GM12873 (cell line): ENCODE results near the gene MOGAT3.

ENCODE experiments used
- TF ChIP-seq, protein P1 (sequence below): IDR thresholded peaks from 2 replicates; pipeline ENCODE4 v1.5.1; 2012; ENCODE audit warnings: low read depth, mild to moderate bottlenecking, moderate library complexity, low read length, control low read depth; ENCODE audit not compliant: insufficient read depth; ENCODE audit errors: missing control alignments

MOGAT3 gene

DNA sequence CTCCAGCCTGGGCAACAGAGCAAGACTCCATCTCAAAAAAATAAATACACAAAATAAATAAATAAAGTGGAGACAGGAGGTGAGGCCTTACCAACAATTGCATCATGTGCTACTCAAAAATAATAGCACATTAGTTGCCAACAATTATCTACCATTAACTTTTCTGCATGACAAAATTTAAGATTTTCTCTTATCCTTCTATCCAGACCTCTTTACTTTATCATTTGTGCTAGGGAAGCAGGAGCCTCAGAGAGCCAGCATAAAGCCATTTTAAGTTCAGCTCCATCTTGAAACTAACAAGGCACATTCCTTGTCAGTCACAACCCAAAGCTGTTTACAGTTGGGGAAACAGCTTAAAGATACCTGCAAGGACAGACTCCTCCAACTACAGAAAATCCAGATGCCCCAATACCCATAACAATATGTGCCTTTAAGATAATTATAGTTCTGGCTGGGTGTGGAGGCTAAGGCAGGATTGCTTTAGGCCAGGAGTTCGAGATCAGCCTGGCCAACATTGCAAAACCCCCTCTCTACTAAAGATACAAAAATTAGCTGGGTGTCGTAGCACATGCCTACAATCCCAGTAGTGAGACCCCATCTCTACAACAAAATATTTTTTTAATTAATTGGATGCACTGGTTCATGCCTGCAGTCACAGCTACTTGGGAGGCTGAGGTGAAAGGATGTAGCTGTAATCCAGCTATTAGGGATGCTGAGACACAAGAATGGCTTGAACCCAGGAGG is 48.8 kb downstream of the MOGAT3 start:
- TF ChIP-seq, protein P1, sequence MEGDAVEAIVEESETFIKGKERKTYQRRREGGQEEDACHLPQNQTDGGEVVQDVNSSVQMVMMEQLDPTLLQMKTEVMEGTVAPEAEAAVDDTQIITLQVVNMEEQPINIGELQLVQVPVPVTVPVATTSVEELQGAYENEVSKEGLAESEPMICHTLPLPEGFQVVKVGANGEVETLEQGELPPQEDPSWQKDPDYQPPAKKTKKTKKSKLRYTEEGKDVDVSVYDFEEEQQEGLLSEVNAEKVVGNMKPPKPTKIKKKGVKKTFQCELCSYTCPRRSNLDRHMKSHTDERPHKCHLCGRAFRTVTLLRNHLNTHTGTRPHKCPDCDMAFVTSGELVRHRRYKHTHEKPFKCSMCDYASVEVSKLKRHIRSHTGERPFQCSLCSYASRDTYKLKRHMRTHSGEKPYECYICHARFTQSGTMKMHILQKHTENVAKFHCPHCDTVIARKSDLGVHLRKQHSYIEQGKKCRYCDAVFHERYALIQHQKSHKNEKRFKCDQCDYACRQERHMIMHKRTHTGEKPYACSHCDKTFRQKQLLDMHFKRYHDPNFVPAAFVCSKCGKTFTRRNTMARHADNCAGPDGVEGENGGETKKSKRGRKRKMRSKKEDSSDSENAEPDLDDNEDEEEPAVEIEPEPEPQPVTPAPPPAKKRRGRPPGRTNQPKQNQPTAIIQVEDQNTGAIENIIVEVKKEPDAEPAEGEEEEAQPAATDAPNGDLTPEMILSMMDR: no peak
